Astrocyte (in vitro differentiated cells and primary cell): ENCODE results near the gene URI1. TPM values are rescaled to one million over a fixed set of nuclear protein-coding genes. Genes with fewer than 3 reads are reported as not detected.

Experiments
- DNase-seq: peaks from one replicate; pipeline ENCODE4 v3.0.0-alpha.2; 2010; ENCODE audit warnings: low read depth
- FAIRE-seq: peaks from 2 replicates; lab custom pipeline; 2011; peaks lifted over from hg19 to GRCh38; lab: Jason Lieb, UNC
- H2AFZ ChIP-seq: 2 replicates; pipeline ENCODE4 v1.6.0; 2012; ENCODE audit warnings: low read depth, low read length, inconsistent platforms
- H3K27ac ChIP-seq: 2 replicates; pipeline ENCODE4 v1.5.1; 2011; ENCODE audit warnings: low read depth, low read length, inconsistent platforms
- H3K27me3 ChIP-seq: 2 replicates; pipeline ENCODE4 v1.6.0; 2011; ENCODE audit warnings: low read length, inconsistent platforms; ENCODE audit not compliant: insufficient read depth
- H3K36me3 ChIP-seq: 2 replicates; pipeline ENCODE4 v1.5.1; 2011; ENCODE audit warnings: low read length, inconsistent platforms; ENCODE audit not compliant: insufficient read depth
- H3K4me1 ChIP-seq: 2 replicates; pipeline ENCODE4 v1.5.1; 2011; ENCODE audit warnings: low read length, inconsistent platforms; ENCODE audit not compliant: insufficient read depth
- H3K4me2 ChIP-seq: 2 replicates; pipeline ENCODE4 v1.6.0; 2012; ENCODE audit warnings: low read length, inconsistent platforms
- H3K4me3 ChIP-seq: 2 replicates; pipeline ENCODE4 v1.5.1; 2011; ENCODE audit warnings: low read depth, mild to moderate bottlenecking, low read length, inconsistent platforms; ENCODE audit not compliant: insufficient read depth
- H3K79me2 ChIP-seq: 2 replicates; pipeline ENCODE4 v1.6.0; 2012; ENCODE audit warnings: mild to moderate bottlenecking, low read length, inconsistent platforms; ENCODE audit not compliant: insufficient read depth
- H3K9ac ChIP-seq: 2 replicates; pipeline ENCODE4 v1.6.0; 2012; ENCODE audit warnings: mild to moderate bottlenecking, low read length, inconsistent platforms
- H3K9me3 ChIP-seq: 2 replicates; pipeline ENCODE4 v1.5.1; 2012; ENCODE audit warnings: low read depth, mild to moderate bottlenecking, low read length, inconsistent platforms; ENCODE audit not compliant: insufficient read depth
- H4K20me1 ChIP-seq: 2 replicates; pipeline ENCODE4 v1.6.0; 2012; ENCODE audit warnings: low read length, inconsistent platforms; ENCODE audit not compliant: insufficient read depth
- H3K27ac Mint-ChIP-seq: one replicate; pipeline ENCODE4 v1.8.0; 2021; ENCODE audit warnings: mild to moderate bottlenecking, mixed read lengths; ENCODE audit not compliant: unreplicated experiment
- H3K27me3 Mint-ChIP-seq: one replicate; pipeline ENCODE4 v1.8.0; 2021; ENCODE audit warnings: low read depth, mixed read lengths; ENCODE audit not compliant: unreplicated experiment
- H3K36me3 Mint-ChIP-seq: one replicate; pipeline ENCODE4 v1.8.0; 2021; ENCODE audit warnings: low read depth, mixed read lengths; ENCODE audit not compliant: unreplicated experiment
- H3K4me1 Mint-ChIP-seq: one replicate; pipeline ENCODE4 v1.8.0; 2021; ENCODE audit warnings: low read depth, mixed read lengths; ENCODE audit not compliant: unreplicated experiment
- H3K4me3 Mint-ChIP-seq: one replicate; pipeline ENCODE4 v1.8.0; 2021; ENCODE audit warnings: mild to moderate bottlenecking, moderate library complexity, mixed read lengths; ENCODE audit not compliant: unreplicated experiment
- H3K9me3 Mint-ChIP-seq: one replicate; pipeline ENCODE4 v1.8.0; 2021; ENCODE audit warnings: mild to moderate bottlenecking, mixed read lengths; ENCODE audit not compliant: unreplicated experiment
- CTCF ChIP-seq: IDR thresholded peaks from 2 replicates; pipeline ENCODE4 v1.5.1; 2011; ENCODE audit warnings: low read depth, mild to moderate bottlenecking, inconsistent platforms, low read length, moderate library complexity; ENCODE audit not compliant: insufficient read depth
- EZH2 ChIP-seq: IDR thresholded peaks from 2 replicates; pipeline ENCODE4 v1.6.1; 2012; ENCODE audit warnings: mild to moderate bottlenecking, low read length, inconsistent platforms; ENCODE audit not compliant: insufficient read depth
- total RNA-seq: library from RNA; stranded (reverse); gene quantifications from 2 replicates; pipeline ENCODE4 v1.2.1, GENCODE V29; 2021

The URI1 gene
- total RNA-seq, 1 donor from 2014 or later, result 61.4 TPM

DNA sequence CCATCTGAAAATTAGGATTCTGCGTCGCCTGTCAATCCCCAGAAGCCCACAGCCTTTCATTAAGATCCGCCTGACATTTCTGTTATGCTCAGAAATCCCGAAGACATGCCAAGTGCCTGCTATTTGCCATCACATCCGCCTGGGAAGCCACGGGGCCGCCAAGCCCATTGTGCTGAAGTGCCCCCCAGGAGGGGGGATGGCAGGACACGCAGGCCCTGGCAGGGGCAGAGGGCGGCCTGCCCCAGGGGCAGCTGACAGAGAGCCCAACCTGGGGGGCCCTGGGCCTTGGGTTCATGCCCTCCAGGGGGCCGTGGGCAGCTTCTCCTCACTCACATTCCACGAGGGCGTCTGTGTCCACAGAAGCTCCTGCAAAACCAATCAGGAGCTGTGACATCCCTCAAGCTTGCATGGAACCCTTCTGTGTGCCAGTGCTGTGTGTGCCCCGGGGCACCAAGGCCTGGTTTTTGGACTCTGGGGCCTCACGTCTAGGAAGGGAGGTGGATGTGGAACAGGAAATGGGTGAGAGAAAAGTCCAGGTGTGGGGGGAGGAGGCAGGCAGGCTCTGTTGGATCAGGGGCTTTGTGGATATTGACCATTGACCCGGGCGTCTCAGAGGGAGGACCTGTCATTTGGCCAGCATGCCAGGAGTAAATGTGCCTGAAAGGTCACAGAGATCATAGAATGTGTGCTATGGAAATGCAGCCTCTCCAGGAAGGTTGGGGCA, 122.9 kb downstream of the URI1 start:
- H2AFZ ChIP-seq, result no peak overlapping the region
- H3K27ac ChIP-seq, result no peak overlapping the region
- TF ChIP-seq CTCF (no peak), EZH2 (no peak)
- DNase-seq, result no peak
- H3K27me3 ChIP-seq, result no peaks in the 10 kb centered on the region
- no peak overlapping the region for H3K4me3 ChIP-seq
- no peaks in the 10 kb centered on the region for H3K79me2 ChIP-seq
- Mint-ChIP-seq H3K27me3 (peaks cover 24% of the 10 kb centered on the region), H3K36me3 (no peaks in the 10 kb centered on the region), H3K4me3 (no peak overlapping the region), H3K9me3 (peaks cover 7% of the 10 kb centered on the region), H3K27ac (no peak overlapping the region), H3K4me1 (no peaks in the 10 kb centered on the region)
- no peaks in the 10 kb centered on the region for H3K9me3 ChIP-seq
- FAIRE-seq, result no peak
- H4K20me1 ChIP-seq, result no peaks in the 10 kb centered on the region
- H3K4me2 ChIP-seq, result no peak overlapping the region
- H3K4me1 ChIP-seq, result no peaks in the 10 kb centered on the region
- no peak overlapping the region for H3K9ac ChIP-seq
- no peaks in the 10 kb centered on the region for H3K36me3 ChIP-seq

GRCh38 chr19:30065680-30066606, 123.9 kb downstream of the URI1 start:
- Histone ChIP-seq H3K9me3 (no peaks in the 10 kb centered on the region), H3K36me3 (no peaks in the 10 kb centered on the region), H3K4me3 (no peak overlapping the region), H2AFZ (no peak overlapping the region), H3K27ac (no peak overlapping the region), H3K4me2 (no peak overlapping the region), H3K9ac (no peak overlapping the region), H3K4me1 (no peaks in the 10 kb centered on the region), H4K20me1 (no peaks in the 10 kb centered on the region), H3K27me3 (no peaks in the 10 kb centered on the region), H3K79me2 (no peaks in the 10 kb centered on the region)
- Mint-ChIP-seq H3K27me3 (peaks cover 24% of the 10 kb centered on the region), H3K4me1 (no peaks in the 10 kb centered on the region), H3K9me3 (peaks cover 7% of the 10 kb centered on the region), H3K27ac (no peak overlapping the region), H3K4me3 (no peak overlapping the region), H3K36me3 (no peaks in the 10 kb centered on the region)
- no peak for TF ChIP-seq EZH2
- no peak for TF ChIP-seq CTCF
- DNase-seq, result no peak
- FAIRE-seq, result no peak

Other genes with a start within 250 kb of the URI1 start
- 38.7 and 40.9 TPM in 2 replicates for gene C19orf12, start 227.0 kb upstream of the URI1 start, total RNA-seq
- gene CCNE1, start 130.2 kb upstream of the URI1 start, total RNA-seq, result 6.8 and 8.8 TPM in 2 replicates